ENCODE measurements around the gene IRAG1.

GRCh38 chr11:10725907-10726253, 32.3 kb upstream of the IRAG1 start:
- TF ChIP-seq CTCF (conservative IDR thresholded peaks at IDR 0.05; ENCODE audit: low read length): no peak
- TF ChIP-seq EZH2phosphoT487 (IDR thresholded peaks at IDR 0.05; ENCODE audit: borderline replicate concordance, low read depth, low read length): no peak

Data from OCI-LY7 (cell line).